Measurements from ENCODE around the gene SLC39A6. TPM values are rescaled to one million over a fixed set of nuclear protein-coding genes. Genes with fewer than 3 reads are reported as not detected.

SLC39A6 gene
- polyA plus RNA-seq, 1 donor (not counting 4 experiments of a cell fraction or from before 2014, with no cell fraction given), result 145 TPM

- Histone ChIP-seq H3K9me1 (ENCODE audit: control insufficient read depth, extremely low read depth, insufficient read depth, low read length) (no peaks in the 10 kb centered on the region), H3K79me2 (ENCODE audit: control insufficient read depth, insufficient read depth, low read length) (peaks cover under 1% of the 10 kb centered on the region), H2AFZ (ENCODE audit: control insufficient read depth, low read length) (no peak overlapping the region), H3K27ac (ENCODE audit: control insufficient read depth, insufficient read depth, low read length) (no peak overlapping the region), H3K9me3 (ENCODE audit: control insufficient read depth, low read depth, low read length) (no peaks in the 10 kb centered on the region), H3K4me1 (ENCODE audit: control insufficient read depth, extremely low read depth, insufficient read depth, low read length) (no peaks in the 10 kb centered on the region), H4K20me1 (ENCODE audit: control insufficient read depth, extremely low read depth, insufficient read depth, low read length) (no peaks in the 10 kb centered on the region), H3K36me3 (ENCODE audit: control insufficient read depth in 2 of 2, extremely low read depth in 1 of 2, insufficient read depth in 2 of 2, low read length in 2 of 2) (peaks cover 3 to 20% of the 10 kb centered on the region in 2 experiments), H3K4me3 (ENCODE audit: control insufficient read depth in 2 of 3, extremely low read depth in 1 of 3, insufficient read depth in 2 of 3, low read depth in 1 of 3, low read length in 3 of 3) (no peak overlapping the region), H3K9ac (ENCODE audit: control insufficient read depth, extremely low read depth, insufficient read depth, low read length) (no peak overlapping the region), H3K27me3 (ENCODE audit: control insufficient read depth, extremely low read depth, insufficient read depth, low read length) (no peaks in the 10 kb centered on the region), H3K4me2 (ENCODE audit: control insufficient read depth, extremely low read depth, insufficient read depth, low read depth, low read length) (no peak overlapping the region)
- FAIRE-seq (no peak), DNase-seq (ENCODE audit: low read depth, low spot score) (no peak)
- no peak for TF ChIP-seq EZH2 (IDR thresholded peaks at IDR 0.05; ENCODE audit: low read length)
- no peak for TF ChIP-seq CTCF (optimal IDR thresholded peaks at IDR 0.05 in 1 of 3, IDR thresholded peaks at IDR 0.05 in 1 of 3, conservative IDR thresholded peaks at IDR 0.05 in 1 of 3; ENCODE audit: extremely low read depth in 1 of 3, insufficient read depth in 2 of 3, low read length in 3 of 3)
- dilution Hi-C loops (cut with MboI; ENCODE audit: extremely low pct_ligation_motif_present, low sequenced_read_pairs), result no loop called here
Measured at GRCh38 chr18:36139245-36139644, 10.1 kb upstream of the SLC39A6 start.

GRCh38 chr18:36135264-36135663, 6.1 kb upstream of the SLC39A6 start:
- FAIRE-seq, result no peak
- no peaks in the 10 kb centered on the region for H3K27me3 ChIP-seq (ENCODE audit: control insufficient read depth, extremely low read depth, insufficient read depth, low read length)
- no peak overlapping the region for H3K27ac ChIP-seq (ENCODE audit: control insufficient read depth, insufficient read depth, low read length)
- peaks cover 9% of the 10 kb centered on the region for H3K4me1 ChIP-seq (ENCODE audit: control insufficient read depth, extremely low read depth, insufficient read depth, low read length)
- DNase-seq (ENCODE audit: low read depth, low spot score), result no peak
- H3K79me2 ChIP-seq (ENCODE audit: control insufficient read depth, insufficient read depth, low read length), result peaks cover 37% of the 10 kb centered on the region
- peaks cover 5% of the 10 kb centered on the region for H4K20me1 ChIP-seq (ENCODE audit: control insufficient read depth, extremely low read depth, insufficient read depth, low read length)
- H3K4me3 ChIP-seq (ENCODE audit: control insufficient read depth in 2 of 3, extremely low read depth in 1 of 3, insufficient read depth in 2 of 3, low read depth in 1 of 3, low read length in 3 of 3), result no peak overlapping the region
- no peak for TF ChIP-seq EZH2 (IDR thresholded peaks at IDR 0.05; ENCODE audit: low read length)
- TF ChIP-seq CTCF (optimal IDR thresholded peaks at IDR 0.05 in 1 of 3, IDR thresholded peaks at IDR 0.05 in 1 of 3, conservative IDR thresholded peaks at IDR 0.05 in 1 of 3; ENCODE audit: extremely low read depth in 1 of 3, insufficient read depth in 2 of 3, low read length in 3 of 3), result no peak
- no peak overlapping the region for H3K9ac ChIP-seq (ENCODE audit: control insufficient read depth, extremely low read depth, insufficient read depth, low read length)
- peaks cover 3 to 14% of the 10 kb centered on the region in 2 experiments for H3K36me3 ChIP-seq (ENCODE audit: control insufficient read depth in 2 of 2, extremely low read depth in 1 of 2, insufficient read depth in 2 of 2, low read length in 2 of 2)
- no peaks in the 10 kb centered on the region for H3K9me1 ChIP-seq (ENCODE audit: control insufficient read depth, extremely low read depth, insufficient read depth, low read length)
- H2AFZ ChIP-seq (ENCODE audit: control insufficient read depth, low read length), result no peak overlapping the region
- no peaks in the 10 kb centered on the region for H3K9me3 ChIP-seq (ENCODE audit: control insufficient read depth, low read depth, low read length)
- H3K4me2 ChIP-seq (ENCODE audit: control insufficient read depth, extremely low read depth, insufficient read depth, low read depth, low read length), result no peak overlapping the region
- dilution Hi-C loops (cut with MboI; ENCODE audit: extremely low pct_ligation_motif_present, low sequenced_read_pairs), result no loop called here
